Fibroblast of skin of left quadriceps (primary cell): Measurements from ENCODE around the gene ITIH2.
"Not testable (repeated sequence)": the region's sequence is repeated elsewhere in the genome, so short reads cannot be mapped to it uniquely, and the experiment has no call there.

Experiments used
- DNase-seq, 2 experiments: peaks; one replicate each; pipeline ENCODE4 v3.0.0-alpha.2; 2013; ENCODE audit warnings: low read depth in 2 of 2

Gene ITIH2

DNA sequence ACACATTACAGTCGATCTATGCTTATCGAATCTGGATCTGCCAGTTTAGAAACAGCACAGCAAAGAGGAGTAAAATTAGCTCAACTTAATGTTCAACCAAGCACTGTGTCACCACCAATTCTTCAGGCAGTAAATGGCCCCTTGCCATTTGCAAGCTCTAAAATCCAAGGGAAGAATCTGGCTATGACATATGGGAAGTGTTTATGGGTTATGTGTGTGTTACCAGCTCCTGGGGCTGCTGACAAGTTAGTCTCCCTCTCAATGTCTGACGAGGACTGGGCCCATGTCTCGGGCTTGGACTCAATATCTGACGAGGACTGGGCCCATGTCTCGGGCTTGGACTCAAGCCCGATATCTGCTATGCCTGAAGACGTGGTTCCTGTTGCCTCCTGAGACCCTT is 5.7 kb upstream of the ITIH2 start:
- no peak for DNase-seq

DNA sequence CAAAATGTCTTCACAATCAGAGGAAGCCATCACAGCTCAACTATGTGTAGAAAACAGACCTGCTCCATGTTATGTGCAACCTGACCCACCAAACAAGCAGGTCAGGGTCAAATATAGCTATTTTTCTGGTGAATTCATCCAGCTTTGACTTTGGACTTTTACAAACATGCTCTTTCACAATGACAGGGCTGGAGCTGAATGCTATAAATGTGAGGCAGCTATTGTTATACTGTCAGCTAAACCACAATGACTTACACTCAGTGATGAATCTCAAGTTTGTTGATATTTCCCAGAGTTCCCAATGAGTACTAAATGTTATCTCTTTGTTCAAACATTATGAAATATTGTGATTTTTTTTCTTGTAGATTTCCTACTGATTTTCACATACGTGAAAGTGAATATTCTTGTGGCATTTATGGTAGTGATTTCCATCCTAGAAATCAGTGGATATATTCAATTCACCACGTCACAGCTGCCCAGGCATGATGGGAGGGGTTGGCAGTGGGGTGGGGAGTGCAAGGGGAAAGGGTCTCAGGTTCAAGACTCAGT is 2.5 kb upstream of the ITIH2 start:
- no peak for DNase-seq

DNA sequence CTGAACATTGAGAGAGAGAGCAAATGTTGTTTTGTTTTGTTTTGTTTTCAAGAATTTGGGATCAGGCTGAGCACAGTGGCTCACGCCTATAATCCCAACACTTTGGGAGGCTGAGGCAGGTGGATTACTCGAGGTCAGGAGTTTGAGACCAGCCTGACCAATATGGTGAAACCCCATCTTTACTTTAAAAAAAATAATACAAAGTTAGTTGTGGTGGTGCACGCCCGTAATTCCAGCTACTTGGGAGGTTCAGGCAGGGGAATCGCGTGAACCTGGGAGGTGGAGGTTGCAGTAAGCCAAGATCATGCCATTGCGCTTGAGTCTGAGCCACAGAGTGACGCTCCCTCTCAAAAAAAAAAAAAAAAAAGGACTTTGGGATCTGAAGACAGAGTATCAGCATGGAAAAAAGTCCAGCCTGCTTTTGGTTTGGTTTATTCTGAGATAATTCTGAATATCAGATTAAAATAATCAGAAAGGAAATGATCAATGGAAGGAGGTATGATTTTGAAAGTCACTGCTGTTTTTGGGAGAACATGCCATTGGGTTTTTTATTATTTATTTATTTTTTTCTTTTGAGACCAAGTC is 1.9 kb upstream of the ITIH2 start:
- no peak for DNase-seq

DNA sequence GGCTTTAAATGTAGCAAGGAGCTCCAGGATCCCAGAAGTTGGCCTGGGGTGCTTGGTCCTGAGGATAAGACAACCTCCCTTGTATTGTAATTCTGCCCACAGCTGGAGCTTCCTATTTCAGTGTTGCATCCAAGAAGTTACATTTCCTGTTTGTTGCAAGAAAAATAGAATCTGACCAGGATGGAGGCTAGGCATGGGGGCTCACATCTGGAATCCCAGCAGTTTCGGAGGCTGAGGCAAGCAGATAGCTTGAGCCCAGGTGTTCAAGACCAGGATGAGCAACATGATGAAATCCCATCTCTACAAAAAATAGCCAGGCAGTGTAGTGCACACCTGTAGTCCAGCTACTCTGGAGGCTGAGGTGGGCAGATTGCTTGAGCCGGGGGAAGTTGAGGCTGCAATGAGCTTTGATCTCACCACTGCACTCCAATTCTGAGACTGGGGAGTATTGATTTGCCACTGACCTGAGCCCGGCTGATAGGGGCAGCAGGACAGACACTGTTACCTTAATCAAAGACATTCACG is 766 bp upstream of the ITIH2 start:
- DNase-seq = no peak

DNA sequence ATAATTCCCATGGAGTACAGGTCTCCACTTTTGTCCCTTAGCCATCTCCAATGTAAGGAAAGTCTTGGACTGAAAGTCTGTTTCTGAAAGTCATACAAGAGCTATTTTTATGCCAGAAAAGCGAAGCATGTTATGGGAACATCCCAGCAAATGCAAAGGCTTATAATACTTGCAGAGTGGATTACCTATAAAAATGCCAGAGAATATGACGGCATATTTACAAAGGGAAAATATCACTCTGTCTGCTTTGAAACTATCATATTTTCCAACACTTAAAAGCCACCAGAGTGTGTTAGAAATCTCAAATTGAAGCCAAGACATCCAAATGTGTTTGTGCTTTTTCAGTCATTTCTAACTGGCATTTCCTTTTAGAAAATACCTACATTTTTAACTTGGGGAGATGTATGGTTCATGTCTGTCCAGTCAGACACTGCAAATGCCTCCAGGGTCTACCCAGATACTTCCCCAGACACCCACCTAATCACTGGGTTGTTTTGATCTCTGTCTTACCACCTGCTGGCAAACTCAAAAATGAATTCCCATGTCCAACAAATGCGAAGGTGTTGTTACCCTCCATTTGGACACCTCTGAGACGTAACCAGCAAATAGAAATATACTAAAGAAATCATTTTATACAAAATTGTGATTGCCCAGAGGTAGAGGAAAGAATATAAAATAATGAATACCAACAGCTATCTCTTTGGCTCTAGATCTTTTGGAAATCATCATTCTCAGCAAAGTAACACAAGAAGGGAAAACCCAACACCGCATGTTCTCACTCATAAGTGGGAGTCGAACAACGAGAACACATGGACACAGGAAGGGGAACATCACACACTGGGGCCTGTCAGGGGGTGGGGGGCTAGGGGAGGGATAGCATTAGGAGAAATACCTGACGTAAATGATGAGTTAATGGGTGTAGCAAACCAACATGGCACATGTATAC is 1.2 kb downstream of the ITIH2 start:
- DNase-seq = no peak

DNA sequence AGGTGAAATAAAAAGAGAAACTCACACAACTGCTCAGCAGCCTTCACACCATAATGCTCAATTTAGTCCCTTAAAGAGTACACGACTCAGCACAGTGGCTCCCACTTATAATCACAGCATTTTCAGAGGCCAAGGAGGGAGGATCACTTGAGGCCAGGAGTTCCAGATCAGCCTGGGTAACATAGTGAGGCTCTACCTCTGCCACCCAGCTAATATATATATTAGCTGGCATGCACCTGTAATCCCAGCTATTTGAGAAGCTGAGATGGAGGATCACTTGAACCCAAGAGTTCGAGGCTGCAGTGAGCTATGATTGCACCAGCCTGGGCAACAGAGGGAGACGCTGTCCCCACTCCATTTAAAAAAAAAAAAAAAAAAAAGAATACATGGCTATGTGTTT is 2.2 kb downstream of the ITIH2 start:
- DNase-seq = no peak

DNA sequence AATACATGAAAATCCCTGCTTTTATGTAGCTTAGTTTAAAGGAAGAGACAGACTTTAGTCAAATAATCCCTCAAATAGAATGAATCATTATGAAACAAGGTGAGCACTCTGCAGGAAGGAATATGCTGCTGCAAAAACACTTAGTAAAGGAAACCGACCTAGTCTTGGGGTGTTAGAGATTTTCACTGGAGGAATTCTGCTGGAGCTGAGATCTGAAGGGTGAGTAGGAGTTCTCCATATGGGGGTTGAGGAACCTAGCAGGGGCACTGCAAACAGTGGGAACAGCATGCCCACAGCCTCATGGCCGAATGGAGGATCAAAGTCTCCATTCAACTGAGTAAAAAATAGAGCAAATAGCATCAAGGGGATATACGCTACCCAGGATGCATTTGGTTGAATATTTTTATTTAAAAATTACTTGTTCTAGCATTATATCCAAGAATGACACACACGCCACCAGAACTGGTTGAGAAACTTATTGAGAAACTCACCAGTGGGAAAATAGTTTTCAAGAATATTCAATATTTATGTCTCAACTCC is 3.5 kb downstream of the ITIH2 start:
- DNase-seq = no peak

DNA sequence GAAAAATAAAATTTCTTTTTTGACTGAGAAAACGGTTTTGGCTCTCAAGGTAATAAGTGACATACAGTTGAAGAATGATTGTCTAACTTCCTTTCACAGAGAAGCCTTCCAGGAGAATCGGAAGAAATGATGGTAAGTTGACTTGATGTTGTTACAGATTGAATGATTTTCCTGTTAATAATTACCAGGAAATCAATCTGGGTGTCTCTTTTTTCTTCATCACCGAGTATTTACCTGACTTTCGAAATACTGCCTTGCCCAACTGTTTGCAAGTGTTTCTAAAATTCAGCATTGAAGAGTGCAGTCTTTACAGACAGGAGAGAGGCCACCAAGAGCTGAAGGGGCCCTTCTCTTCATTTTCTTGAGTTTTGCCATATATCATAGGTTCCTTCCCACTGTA is 4.0 kb downstream of the ITIH2 start:
- no peak for DNase-seq

DNA sequence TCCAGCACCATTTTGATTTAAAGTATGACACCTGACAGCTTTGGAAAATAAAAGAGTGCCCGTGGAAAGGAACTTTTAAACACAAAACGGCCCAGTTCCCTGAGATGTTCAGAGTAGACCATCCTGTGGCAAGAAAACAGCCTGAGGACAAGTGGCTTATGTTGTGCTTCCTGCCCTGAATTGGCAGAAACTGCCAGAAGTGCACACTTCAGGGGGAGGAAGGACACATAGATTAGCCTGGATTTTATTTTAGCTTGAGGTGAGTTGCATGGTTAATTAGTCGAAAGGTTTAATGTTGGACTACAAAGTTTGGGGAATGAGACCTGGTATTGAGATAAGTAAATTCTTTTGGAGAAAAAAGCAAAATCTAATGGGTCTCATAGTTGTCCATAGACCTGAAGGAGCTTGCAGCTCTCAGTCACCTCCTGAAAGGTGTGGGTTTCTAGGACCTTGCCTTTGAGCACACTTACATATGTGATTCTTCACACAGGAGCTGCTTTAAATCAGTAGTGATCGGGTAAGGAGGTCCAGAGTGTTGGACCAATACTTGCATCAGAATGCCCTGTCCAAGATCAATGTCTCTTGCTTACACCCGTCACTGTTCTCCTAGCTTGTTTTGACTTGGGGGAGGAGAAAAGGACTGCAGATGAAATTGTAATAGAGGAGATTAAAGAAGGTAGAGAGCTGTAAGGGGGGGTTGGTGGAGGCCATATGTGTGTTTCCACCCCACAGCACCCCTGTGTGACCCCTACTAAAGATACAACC is 4.9 kb downstream of the ITIH2 start:
- DNase-seq = no peak

DNA sequence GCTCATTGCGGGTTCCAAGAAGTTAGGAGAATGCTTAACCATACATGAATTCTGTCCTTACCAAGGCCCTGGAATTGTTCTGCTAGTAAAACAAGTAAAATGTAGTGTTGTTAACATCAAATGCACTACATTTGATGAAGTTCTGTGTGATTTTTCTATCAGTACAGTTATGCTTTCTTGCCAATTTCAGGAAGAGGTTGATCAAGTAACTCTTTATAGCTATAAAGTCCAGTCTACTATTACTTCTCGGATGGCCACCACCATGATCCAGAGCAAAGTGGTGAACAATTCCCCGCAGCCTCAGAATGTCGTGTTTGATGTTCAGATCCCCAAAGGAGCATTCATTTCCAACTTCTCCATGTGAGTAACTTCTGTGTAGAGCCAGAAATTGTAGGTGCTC is 5.7 kb downstream of the ITIH2 start:
- DNase-seq = no peak

DNA sequence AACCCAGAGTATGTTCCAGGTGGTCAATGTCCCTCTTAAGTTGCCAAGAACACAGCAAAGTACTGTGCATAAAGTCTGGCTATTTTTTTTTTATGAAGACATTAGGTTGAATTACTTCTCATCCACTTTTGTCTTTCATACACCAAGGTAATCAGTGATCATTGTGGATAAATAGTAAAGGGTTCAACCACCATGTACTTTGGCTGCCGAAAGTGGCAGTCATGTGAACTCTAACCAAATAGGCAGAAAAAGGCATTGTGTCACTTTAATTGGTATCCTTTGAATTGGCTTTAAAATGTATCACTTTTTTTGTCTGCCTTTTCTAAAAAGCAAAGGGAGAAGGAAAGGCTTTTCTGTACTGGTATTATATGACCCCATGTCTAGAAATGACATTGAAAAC is 7.3 kb downstream of the ITIH2 start:
- no peak for DNase-seq

DNA sequence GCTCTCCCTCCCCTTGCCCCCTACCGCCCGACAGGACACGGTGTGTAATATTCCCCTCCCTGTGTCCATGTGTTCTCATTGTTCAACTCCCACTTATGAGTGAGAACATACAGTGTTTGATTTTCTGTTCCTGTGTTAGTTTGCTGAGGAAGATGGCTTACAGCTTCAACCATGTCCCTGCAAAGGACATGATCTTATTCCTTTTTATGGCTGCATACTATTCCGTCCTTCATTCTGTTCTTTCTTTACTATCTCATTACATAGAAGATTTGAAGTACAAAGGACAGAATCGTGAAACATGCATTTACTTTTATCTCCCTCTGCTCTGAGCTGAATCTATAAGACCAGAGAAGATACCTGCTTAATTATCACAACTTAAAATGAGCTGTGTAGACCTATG is 8.0 kb downstream of the ITIH2 start:
- not testable (repeated sequence) for DNase-seq

DNA sequence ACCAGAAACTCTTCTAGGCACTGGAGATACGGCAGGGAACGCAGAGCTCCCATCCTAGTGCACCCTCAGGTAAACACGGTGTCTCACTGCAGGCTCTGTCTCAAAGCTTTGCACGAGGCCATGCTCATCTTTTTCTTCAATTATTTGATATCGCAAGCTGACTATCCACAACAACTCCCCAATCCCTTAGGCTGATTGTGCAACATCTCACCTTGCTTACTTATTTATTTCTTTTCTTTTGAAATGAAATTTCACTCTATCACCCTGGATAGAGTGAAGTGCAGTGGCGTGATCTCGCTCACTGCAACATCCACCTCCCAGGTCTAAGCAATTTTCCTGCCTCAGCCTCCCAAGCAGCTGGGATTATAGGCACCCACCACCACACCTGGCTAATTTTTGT is 12.4 kb downstream of the ITIH2 start:
- DNase-seq = no peak

DNA sequence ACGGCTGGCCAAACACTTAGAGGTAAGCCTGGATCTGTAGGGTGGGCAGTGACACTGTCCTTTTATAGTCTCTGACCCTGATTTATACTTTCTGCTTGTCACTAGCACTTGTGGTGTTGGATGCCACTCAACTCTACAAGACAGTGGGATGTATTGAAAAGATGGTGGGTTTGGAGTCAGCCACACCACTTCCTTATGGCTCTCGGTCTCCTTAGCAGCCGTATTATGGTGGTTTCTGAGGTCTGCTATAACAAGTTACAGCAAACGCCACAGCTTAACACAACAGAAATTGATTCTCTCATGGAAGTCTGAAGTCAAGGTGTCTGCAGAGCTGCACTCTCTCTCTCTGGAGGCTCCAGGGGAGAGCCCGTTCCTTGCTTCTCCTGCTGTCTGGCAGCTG is 14.7 kb downstream of the ITIH2 start:
- DNase-seq = no peak

DNA sequence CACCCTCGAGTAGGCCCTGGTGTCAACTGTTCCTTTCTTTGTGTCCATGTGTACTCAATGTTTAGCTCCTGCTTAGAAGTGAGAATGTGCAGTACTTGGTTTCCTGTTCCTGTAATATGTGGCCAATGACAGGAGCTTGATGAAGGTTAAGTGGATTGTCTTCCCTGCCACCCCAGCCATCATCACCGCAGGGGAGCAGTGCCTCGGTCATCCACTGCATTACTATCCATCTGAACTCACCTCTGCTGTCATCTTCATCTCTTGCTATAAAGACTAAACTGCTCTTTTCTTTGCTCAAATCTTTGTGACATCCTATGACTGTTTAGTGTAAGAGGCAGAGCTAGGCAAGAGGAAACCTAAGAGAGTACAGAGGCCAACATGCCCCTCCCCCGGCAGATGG is 15.6 kb downstream of the ITIH2 start:
- DNase-seq = no peak

DNA sequence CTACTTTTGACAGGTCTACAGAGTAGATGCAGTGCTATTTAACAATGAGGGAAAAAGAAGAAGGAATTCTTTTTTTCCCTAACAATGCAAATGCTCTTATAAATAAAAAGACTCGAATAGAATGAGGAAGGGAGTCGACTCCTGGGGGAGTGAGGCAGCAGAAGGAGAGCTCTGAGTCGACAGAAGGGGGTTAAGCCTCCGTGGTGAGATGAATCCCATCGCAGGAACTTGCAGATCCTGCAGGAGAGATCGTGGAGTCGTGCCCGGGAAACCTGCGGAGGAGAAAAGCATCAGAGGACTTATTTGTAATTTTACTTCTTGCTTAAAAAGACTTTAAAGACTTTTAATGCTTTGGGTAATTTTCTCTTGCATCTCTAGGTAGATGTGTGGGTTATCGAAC is 17.4 kb downstream of the ITIH2 start:
- no peak for DNase-seq

DNA sequence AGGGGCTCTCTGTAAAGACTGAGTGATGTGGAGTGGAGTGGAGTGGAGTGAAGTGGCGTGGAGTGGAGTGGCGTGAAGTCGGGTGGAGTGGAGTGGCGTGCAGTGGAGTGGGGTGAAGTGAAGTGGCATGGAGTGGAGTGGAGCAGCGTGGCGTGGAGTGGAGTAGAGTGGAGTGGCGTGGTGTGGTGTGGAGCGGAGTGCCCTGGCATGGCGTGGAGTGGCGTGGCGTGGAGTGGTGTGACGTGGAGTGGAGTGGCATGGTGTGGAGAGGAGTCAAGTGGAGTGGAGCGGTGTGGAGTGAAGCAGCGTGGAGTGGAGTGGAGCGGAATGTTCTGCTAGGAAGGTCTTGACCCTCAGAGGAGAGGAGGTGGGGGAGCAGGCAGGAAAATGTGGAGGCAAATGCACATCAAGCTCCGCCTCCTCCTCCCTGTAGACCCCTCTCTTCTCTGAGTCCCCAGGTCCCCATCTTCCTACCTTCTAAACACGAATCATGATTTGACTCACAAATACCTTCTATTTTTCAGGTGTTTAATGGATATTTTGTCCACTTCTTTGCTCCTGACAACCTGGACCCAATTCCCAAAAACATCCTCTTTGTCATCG is 19.9 kb downstream of the ITIH2 start:
- no peak for DNase-seq

DNA sequence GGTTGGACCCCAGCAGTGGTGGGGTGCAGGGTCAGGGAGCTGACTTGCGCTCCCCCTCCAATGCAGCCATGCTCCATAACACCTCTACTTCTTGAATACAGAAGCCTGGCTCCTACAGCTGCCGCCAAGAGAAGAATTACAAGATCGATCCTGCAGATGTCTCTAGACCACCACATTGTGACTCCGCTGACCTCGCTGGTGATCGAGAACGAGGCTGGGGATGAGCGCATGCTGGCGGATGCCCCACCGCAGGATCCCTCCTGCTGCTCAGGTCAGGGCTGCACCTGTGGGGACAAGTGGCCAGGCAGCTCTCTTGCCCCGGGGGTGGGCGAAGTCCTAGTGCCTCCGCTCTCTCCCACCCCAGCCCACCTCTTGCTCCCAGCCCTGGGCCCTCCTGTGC is 31.7 kb downstream of the ITIH2 start:
- no peak for DNase-seq

DNA sequence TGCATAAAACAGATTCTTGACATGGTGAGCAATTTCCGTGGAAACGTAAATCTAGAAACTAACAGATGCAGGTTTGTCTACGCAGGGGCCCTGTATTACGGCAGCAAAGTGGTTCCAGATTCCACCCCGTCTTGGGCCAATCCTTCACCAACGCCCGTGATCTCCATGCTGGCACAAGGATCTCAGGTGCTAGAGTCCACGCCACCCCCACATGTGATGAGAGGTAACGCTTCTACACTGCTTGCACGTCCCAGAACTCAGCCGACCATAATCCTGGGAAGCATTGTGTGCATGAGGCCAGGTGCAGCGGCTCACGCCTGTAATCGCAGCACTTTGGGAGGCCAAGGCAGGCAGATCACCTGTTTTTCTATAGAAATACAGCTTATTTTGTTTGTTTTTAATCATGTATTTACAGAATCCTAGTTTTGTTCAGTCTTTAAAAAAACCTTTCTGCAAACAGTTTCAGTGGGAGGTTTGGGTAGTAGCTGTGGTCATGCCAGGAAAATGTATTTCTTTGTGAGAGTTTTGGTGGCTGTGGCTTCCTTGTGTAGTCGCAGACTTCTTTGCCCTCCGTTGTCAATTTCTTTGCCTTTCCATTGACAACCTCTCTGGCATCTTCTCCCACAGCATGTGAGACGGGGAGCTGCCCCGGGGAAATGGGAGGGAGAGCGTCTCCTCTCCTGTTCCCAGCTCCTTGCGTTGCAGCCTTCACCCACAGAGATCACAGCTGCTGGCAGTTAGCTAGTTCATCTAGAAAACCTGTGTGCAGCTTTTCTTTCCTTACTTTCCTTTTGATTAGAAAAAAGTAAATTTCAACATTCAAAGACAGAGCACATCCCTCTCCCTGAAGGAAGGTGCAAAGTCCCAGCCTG is 35.7 kb downstream of the ITIH2 start:
- DNase-seq = no peak

DNA sequence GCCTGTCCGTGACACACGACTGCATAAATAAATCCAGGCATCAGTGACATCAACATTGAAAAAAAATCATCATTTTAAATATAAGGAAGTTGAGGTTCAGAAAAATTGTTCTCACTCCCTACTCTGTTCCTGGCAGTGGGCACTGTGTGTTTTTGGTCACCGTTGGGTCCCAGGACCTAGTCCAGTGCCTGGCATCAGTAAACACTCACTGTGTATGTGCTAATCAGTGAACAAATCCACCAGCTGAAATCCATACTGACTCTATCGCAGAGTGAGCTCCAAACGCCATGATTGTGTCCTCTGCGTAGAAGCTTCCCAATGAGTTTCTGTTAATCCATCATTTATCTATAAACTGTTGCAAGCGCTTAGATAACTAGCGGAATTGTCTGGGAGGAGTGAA is 41.2 kb downstream of the ITIH2 start:
- no peak for DNase-seq

DNA sequence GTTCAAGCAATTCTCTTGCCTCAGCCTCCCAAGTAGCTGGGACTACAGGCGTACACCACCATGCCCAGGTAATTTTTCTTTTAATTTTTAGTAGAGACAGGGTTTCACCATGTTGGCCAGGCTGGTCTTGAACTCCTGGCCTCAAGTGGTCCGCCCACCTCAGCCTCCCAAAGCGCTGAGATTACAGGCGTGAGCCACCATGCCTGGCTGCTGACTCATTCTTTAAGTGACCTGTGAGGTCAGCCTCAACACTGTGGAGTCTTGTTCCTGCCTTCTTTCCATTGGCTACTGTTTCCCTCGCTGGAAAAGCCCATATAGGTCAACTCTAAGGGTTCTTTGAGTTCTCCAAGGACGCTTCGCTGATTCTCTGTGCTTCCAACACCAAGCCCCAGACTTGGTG is 45.5 kb downstream of the ITIH2 start:
- DNase-seq = not testable (repeated sequence)
